HepG2 (cell line): ENCODE measurements around the gene NME1. TPM values are rescaled to one million over a fixed set of nuclear protein-coding genes. Genes with fewer than 3 reads are reported as not detected.
A peak's percentile ranks its signal among the peaks of the same experiment; 100 is the strongest.

Source experiments
- BHLHE40 ChIP-seq: IDR thresholded peaks from 2 replicates; pipeline ENCODE4 v1.6.1; 2011; ENCODE audit warnings: low read length, improper control_type of control experiment
- FIP1L1 ChIP-seq: fragments of 200-400 bp; formaldehyde crosslinking; IDR thresholded peaks from 2 replicates; pipeline ENCODE4 v1.6.1; 2018; ENCODE audit warnings: low read depth, mild to moderate bottlenecking, low read length, moderate library complexity, borderline replicate concordance; ENCODE audit not compliant: insufficient read depth
- GABPA ChIP-seq, 2 experiments: IDR thresholded peaks; 2 replicates each; pipeline ENCODE4 v1.6.1; 2011 to 2016; ENCODE audit warnings: low read depth in 2 of 2, low read length in 1 of 2, missing biosample characterization in 1 of 2, missing genetic modification characterization in 1 of 2
- HNRNPL ChIP-seq: fragments of 200-400 bp; formaldehyde crosslinking; IDR thresholded peaks from 2 replicates; pipeline ENCODE4 v1.6.1; 2017; ENCODE audit warnings: mild to moderate bottlenecking, low read depth, low read length
- ISX ChIP-seq: sonication (generic); formaldehyde crosslinking; conservative IDR thresholded peaks from 2 replicates; pipeline ENCODE4 v1.5.0; 2020; ENCODE audit warnings: missing genetic modification reagents
- NFE2L2 ChIP-seq: fragments of 150-350 bp; IDR thresholded peaks from 2 replicates; pipeline ENCODE4 v1.6.1; 2014; ENCODE audit warnings: low read length
- NFRKB ChIP-seq: fragments of 450-650 bp; IDR thresholded peaks from 2 replicates; pipeline ENCODE4 v1.6.1; 2017
- NR2F6 ChIP-seq, 2 experiments: IDR thresholded peaks; 2 replicates each; pipeline ENCODE4 v1.6.1; 2016; ENCODE audit warnings: antibody characterized with exemption in 1 of 2, mild to moderate bottlenecking in 1 of 2
- PHF8 ChIP-seq: sonication (generic); formaldehyde crosslinking; IDR thresholded peaks from 2 replicates; pipeline ENCODE4 v1.5.0; 2020; ENCODE audit warnings: missing genetic modification reagents
- PRPF4 ChIP-seq: fragments of 200-400 bp; formaldehyde crosslinking; IDR thresholded peaks from 2 replicates; pipeline ENCODE4 v1.6.1; 2016; ENCODE audit warnings: low read length, low read depth; ENCODE audit not compliant: poor library complexity, severe bottlenecking
- RFX1 ChIP-seq: fragments of 450-650 bp; IDR thresholded peaks from 2 replicates; pipeline ENCODE4 v1.6.1; 2017
- SETDB1 ChIP-seq: sonication (generic); formaldehyde crosslinking; IDR thresholded peaks from 2 replicates; pipeline ENCODE4 v1.5.1; 2020; ENCODE audit warnings: missing genetic modification reagents, mild to moderate bottlenecking, borderline replicate concordance
- TEAD3 ChIP-seq: optimal IDR thresholded peaks from 2 replicates; pipeline ENCODE3; 2016; ENCODE audit warnings: borderline replicate concordance
- TSC22D2 ChIP-seq: sonication (generic); formaldehyde crosslinking; IDR thresholded peaks from 2 replicates; pipeline ENCODE4 v1.5.1; 2020; ENCODE audit warnings: missing genetic modification reagents, mild to moderate bottlenecking, borderline replicate concordance
- ZBTB42 ChIP-seq: sonication (generic); formaldehyde crosslinking; IDR thresholded peaks from 2 replicates; pipeline ENCODE4 v1.5.0; 2020; ENCODE audit warnings: mild to moderate bottlenecking, missing genetic modification reagents
- ZNF224 ChIP-seq: sonication (generic); formaldehyde crosslinking; IDR thresholded peaks from 2 replicates; pipeline ENCODE4 v1.5.0; 2020; ENCODE audit warnings: mild to moderate bottlenecking, missing genetic modification reagents
- ZNF557 ChIP-seq: sonication (generic); formaldehyde crosslinking; IDR thresholded peaks from 2 replicates; pipeline ENCODE4 v1.4.0; 2020; ENCODE audit warnings: missing genetic modification reagents
- ZNF605 ChIP-seq: sonication (generic); formaldehyde crosslinking; IDR thresholded peaks from 2 replicates; pipeline ENCODE4 v1.8.0; 2022; ENCODE audit warnings: mild to moderate bottlenecking, missing genetic modification reagents
- polyA plus RNA-seq, 8 experiments: library from polyadenylated mRNA; depleted of rRNA in 3 of 8; stranded (reverse) in 7 of 8; unstranded in 1 of 8; fragments of >200 nt; fragmentation: Illumina TruSeq in 4 of 8; extraction: Trizol in 4 of 8; gene quantifications; 2 replicates each; pipeline versions ENCODE4 v1.2.1 to v1.2.3, GENCODE V29; 2011 to 2016; ENCODE audit warnings: low read depth in 4 of 8, missing spikeins in 1 of 8, mixed read lengths in 1 of 8; ENCODE audit not compliant: insufficient read depth in 1 of 8
- total RNA-seq, 5 experiments: library from RNA; depleted of rRNA; stranded (reverse); fragments of >200 nt; fragmentation: Illumina TruSeq; extraction: Trizol; gene quantifications; 2 replicates each; pipeline ENCODE4 v1.2.3, GENCODE V29; 2016; ENCODE audit warnings: low read depth in 1 of 5
- TF ChIP-seq, protein P1 (sequence below): sonication (generic); formaldehyde crosslinking; conservative IDR thresholded peaks from 2 replicates; pipeline ENCODE4 v1.8.1; 2023; ENCODE audit warnings: missing genetic modification reagents
- TF ChIP-seq, protein P2 (sequence below): sonication (generic); formaldehyde crosslinking; IDR thresholded peaks from 2 replicates; pipeline ENCODE4 v1.4.0; 2020; ENCODE audit warnings: mild to moderate bottlenecking, missing genetic modification reagents
- TF ChIP-seq, protein P3 (sequence below): IDR thresholded peaks from 2 replicates; pipeline ENCODE4 v1.4.0; 2020; ENCODE audit warnings: mild to moderate bottlenecking, missing genetic modification reagents
- TF ChIP-seq, protein P4 (sequence below): IDR thresholded peaks from 2 replicates; pipeline ENCODE4 v1.6.1; 2016; ENCODE audit warnings: missing compliant biosample characterization, missing genetic modification reagents, borderline replicate concordance

NME1 gene
- total and polyA plus RNA-seq, 2 of the 13 experiments (the other 11 are each of a cell fraction or from before 2014, with no cell fraction given): 295 to 516 TPM

DNA sequence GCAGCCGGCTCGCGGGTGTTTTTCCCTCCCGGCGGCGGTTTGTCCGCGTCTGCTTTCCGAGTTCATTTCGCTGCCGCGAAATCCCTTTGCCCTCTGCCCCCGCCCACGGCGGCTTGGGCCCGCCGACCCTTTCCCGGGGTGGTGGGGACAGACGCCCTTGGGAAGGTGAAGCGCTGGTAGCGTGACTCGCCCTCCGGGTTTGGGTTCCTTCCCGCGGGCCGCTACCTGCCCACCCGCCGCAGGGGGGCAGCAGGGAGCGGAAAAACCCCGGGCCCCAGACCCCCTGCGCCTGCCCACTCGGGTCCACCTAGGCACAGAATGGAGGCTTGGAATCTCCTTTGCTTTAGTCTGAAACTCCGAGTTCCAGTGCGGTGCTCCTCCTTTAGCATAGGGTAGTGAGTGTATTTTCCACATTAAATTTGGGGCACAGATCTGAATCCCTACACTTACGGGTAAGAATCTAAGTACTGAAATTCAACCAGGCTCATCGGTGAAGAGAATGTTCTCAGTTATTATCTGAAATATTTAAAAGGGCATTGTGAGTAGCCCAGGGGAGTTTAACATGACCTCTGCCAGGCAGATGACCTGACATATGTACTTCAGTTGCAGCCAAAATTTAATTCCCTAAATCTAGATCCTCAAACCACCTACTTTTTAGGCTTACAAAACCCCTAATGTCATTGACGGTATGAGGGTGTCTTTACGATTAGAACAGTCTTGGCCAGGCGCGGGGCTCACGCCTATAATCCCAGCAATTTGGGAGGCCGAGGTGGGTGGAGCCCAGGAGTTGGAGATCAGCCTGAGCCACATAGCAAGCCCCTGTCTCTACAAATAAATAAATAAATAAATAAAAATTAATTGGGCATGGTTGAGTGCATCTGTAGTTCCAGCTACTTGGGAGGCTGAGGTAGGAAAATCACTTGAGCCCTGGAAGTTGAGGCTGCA lies 13.9 kb downstream of the NME1 start (continued):
- TF ChIP-seq FIP1L1 (no peak), SETDB1 (no peak), NR2F6 (IDR thresholded peaks at IDR 0.05) (no peak), NR2F6 (CRISPR knock-in tag; IDR thresholded peaks at IDR 0.05) (no peak), ZNF605 (CRISPR knock-in tag) (peak; percentile 31; the same call in 1 of the 2 replicates), PRPF4 (no peak), ZBTB42 (no peak), RFX1 (no peak), BHLHE40 (0 out of 2 replicates have a peak, but pooled peaks have one; percentile 9), ZNF224 (CRISPR knock-in tag) (no peak), PHF8 (peak; percentile 52), NFRKB (no peak), ZNF557 (no peak), ISX (CRISPR knock-in tag) (peak; percentile 73; the same call in 1 of the 2 replicates), NFE2L2 (no peak), TEAD3 (CRISPR knock-in tag) (no peak), TSC22D2 (CRISPR knock-in tag) (0 out of 2 replicates have a peak, but pooled peaks have one; percentile 37), HNRNPL (peak; percentile 67; the same call in 1 of the 2 replicates), GABPA (IDR thresholded peaks at IDR 0.05; ENCODE audit: low read depth, low read length) (no peak), GABPA (CRISPR knock-in tag; IDR thresholded peaks at IDR 0.05; ENCODE audit: low read depth) (0 out of 2 replicates have a peak, but pooled peaks have one; percentile 29)
- TF ChIP-seq, protein P1, sequence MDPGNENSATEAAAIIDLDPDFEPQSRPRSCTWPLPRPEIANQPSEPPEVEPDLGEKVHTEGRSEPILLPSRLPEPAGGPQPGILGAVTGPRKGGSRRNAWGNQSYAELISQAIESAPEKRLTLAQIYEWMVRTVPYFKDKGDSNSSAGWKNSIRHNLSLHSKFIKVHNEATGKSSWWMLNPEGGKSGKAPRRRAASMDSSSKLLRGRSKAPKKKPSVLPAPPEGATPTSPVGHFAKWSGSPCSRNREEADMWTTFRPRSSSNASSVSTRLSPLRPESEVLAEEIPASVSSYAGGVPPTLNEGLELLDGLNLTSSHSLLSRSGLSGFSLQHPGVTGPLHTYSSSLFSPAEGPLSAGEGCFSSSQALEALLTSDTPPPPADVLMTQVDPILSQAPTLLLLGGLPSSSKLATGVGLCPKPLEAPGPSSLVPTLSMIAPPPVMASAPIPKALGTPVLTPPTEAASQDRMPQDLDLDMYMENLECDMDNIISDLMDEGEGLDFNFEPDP: no peak
- TF ChIP-seq, protein P2, sequence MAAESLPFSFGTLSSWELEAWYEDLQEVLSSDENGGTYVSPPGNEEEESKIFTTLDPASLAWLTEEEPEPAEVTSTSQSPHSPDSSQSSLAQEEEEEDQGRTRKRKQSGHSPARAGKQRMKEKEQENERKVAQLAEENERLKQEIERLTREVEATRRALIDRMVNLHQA (CRISPR knock-in tag): no peak
- TF ChIP-seq, protein P3, sequence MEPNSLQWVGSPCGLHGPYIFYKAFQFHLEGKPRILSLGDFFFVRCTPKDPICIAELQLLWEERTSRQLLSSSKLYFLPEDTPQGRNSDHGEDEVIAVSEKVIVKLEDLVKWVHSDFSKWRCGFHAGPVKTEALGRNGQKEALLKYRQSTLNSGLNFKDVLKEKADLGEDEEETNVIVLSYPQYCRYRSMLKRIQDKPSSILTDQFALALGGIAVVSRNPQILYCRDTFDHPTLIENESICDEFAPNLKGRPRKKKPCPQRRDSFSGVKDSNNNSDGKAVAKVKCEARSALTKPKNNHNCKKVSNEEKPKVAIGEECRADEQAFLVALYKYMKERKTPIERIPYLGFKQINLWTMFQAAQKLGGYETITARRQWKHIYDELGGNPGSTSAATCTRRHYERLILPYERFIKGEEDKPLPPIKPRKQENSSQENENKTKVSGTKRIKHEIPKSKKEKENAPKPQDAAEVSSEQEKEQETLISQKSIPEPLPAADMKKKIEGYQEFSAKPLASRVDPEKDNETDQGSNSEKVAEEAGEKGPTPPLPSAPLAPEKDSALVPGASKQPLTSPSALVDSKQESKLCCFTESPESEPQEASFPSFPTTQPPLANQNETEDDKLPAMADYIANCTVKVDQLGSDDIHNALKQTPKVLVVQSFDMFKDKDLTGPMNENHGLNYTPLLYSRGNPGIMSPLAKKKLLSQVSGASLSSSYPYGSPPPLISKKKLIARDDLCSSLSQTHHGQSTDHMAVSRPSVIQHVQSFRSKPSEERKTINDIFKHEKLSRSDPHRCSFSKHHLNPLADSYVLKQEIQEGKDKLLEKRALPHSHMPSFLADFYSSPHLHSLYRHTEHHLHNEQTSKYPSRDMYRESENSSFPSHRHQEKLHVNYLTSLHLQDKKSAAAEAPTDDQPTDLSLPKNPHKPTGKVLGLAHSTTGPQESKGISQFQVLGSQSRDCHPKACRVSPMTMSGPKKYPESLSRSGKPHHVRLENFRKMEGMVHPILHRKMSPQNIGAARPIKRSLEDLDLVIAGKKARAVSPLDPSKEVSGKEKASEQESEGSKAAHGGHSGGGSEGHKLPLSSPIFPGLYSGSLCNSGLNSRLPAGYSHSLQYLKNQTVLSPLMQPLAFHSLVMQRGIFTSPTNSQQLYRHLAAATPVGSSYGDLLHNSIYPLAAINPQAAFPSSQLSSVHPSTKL: 0 out of 2 replicates have a peak, but pooled peaks have one; percentile 41
- TF ChIP-seq, protein P4, sequence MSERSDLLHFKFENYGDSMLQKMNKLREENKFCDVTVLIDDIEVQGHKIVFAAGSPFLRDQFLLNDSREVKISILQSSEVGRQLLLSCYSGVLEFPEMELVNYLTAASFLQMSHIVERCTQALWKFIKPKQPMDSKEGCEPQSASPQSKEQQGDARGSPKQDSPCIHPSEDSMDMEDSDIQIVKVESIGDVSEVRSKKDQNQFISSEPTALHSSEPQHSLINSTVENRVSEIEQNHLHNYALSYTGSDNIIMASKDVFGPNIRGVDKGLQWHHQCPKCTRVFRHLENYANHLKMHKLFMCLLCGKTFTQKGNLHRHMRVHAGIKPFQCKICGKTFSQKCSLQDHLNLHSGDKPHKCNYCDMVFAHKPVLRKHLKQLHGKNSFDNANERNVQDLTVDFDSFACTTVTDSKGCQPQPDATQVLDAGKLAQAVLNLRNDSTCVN (CRISPR knock-in tag): no peak; the same call in 1 of the 2 replicates
